Thyroid gland (tissue), 4 donors: Measurements from ENCODE around the gene POLR3A. TPM values are rescaled to one million over a fixed set of nuclear protein-coding genes. Genes with fewer than 3 reads are reported as not detected.

Experiments used
- DNase-seq, 2 donors: peaks; one replicate each; pipeline ENCODE4 v3.0.0-alpha.2; 2019
- H3K27ac ChIP-seq, 3 donors: fragments of 200-600 bp; sonication (generic); 1 replicate in 2 of 3; 2 replicates in 1 of 3; pipeline ENCODE4 v1.5.1; 2016 to 2019; ENCODE audit warnings: mild to moderate bottlenecking in 1 of 3, moderate library complexity in 1 of 3
- H3K27me3 ChIP-seq: fragments of 200-600 bp; sonication (generic); one replicate; pipeline ENCODE4 v1.5.1; 2019
- H3K36me3 ChIP-seq, 2 donors: fragments of 200-600 bp; sonication (generic); one replicate each; pipeline ENCODE4 v1.5.1; 2016 to 2019
- H3K4me1 ChIP-seq, 2 donors: fragments of 200-600 bp; sonication (generic); one replicate each; pipeline ENCODE4 v1.5.1; 2017 to 2019
- H3K4me3 ChIP-seq, 3 donors: fragments of 200-600 bp; sonication (generic); replicated peaks in 1 of 3; 1 replicate in 2 of 3; 2 replicates in 1 of 3; pipeline ENCODE4 v1.5.1; 2016; ENCODE audit warnings: mild to moderate bottlenecking in 1 of 3
- H3K9me3 ChIP-seq: fragments of 200-600 bp; sonication (generic); one replicate; pipeline ENCODE4 v1.5.1; 2017
- CTCF ChIP-seq, 6 experiments: fragments of 200-600 bp in 3 of 6; fragments of 450-650 bp in 3 of 6; sonication (generic) in 3 of 6; IDR thresholded peaks; one replicate each; pipeline ENCODE4 v1.5.1; 2016 to 2019; ENCODE audit warnings: antibody characterized with exemption in 6 of 6, mild to moderate bottlenecking in 2 of 6, inconsistent platforms in 1 of 6, moderate library complexity in 1 of 6
- POLR2A ChIP-seq, 2 donors: fragments of 450-650 bp; IDR thresholded peaks; one replicate each; pipeline ENCODE4 v1.6.1; 2017; ENCODE audit warnings: antibody characterized with exemption in 2 of 2, mild to moderate bottlenecking in 2 of 2, moderate library complexity in 1 of 2
- WGBS, 2 donors: methylation state at CpG; one replicate each; pipeline ENCODE4 v1.1.5; 2017; 5-methylcytosine and 5-hydroxymethylcytosine counted together
- intact Hi-C: fragments of 100-400 bp; cut with DNase I; formaldehyde crosslinking; loops from one replicate; pipeline ENCODE4 v1.15.1; 2023
- total RNA-seq, 4 donors: library from RNA; depleted of rRNA; stranded (reverse); fragments of >200 nt; gene quantifications; one replicate each; pipeline ENCODE4 v1.2.3, GENCODE V29; 2016

Gene POLR3A
- total RNA-seq, 4 donors from 2014 or later = 14.5 to 21.5 (median 16.6) TPM

GRCh38 chr10:78047314-78047891, 18.1 kb upstream of the POLR3A start:
- intact Hi-C loops = loop anchor here (5.0 kb wide), 1 partner anchor 1150 kb away; no protein-coding TSS in a partner anchor
- no peaks in the 10 kb centered on the region for H3K27me3 ChIP-seq
- H3K9me3 ChIP-seq = no peaks in the 10 kb centered on the region
- H3K27ac ChIP-seq = no peak overlapping the region
- no peak overlapping the region for H3K4me3 ChIP-seq
- H3K4me1 ChIP-seq = peaks cover 26 to 46% of the 10 kb centered on the region in 2 donors
- DNase-seq = peak; percentile 90 to 94
- TF ChIP-seq POLR2A (IDR thresholded peaks at IDR 0.05) = no peak
- peak; percentile 48 to 92 (median 89) for TF ChIP-seq CTCF (IDR thresholded peaks at IDR 0.05)
- H3K36me3 ChIP-seq = peaks cover 0 to 2% of the 10 kb centered on the region in 2 donors
- WGBS, 2 donors = 8 to 21% methylated on average over 9 to 13 of the region's 13 CpGs

GRCh38 chr10:78046711-78047269, 17.5 kb upstream of the POLR3A start:
- peaks cover 26 to 46% of the 10 kb centered on the region in 2 donors for H3K4me1 ChIP-seq
- no peak for DNase-seq
- peaks cover 0 to 2% of the 10 kb centered on the region in 2 donors for H3K36me3 ChIP-seq
- no peak overlapping the region for H3K4me3 ChIP-seq
- 80% methylated on average over 10 of the region's 10 CpGs for WGBS, 2 donors
- no peak overlapping the region for H3K27ac ChIP-seq
- no peaks in the 10 kb centered on the region for H3K27me3 ChIP-seq
- TF ChIP-seq POLR2A (IDR thresholded peaks at IDR 0.05) (no peak), CTCF (IDR thresholded peaks at IDR 0.05) (no peak)
- H3K9me3 ChIP-seq = no peaks in the 10 kb centered on the region
- intact Hi-C loops = loop anchor here (5.0 kb wide), 1 partner anchor 1151 kb away; no protein-coding TSS in a partner anchor

GRCh38 chr10:78045856-78046255, 16.5 kb upstream of the POLR3A start:
- Histone ChIP-seq H3K27me3 (no peaks in the 10 kb centered on the region), H3K9me3 (no peaks in the 10 kb centered on the region), H3K36me3 (peaks cover 2 to 11% of the 10 kb centered on the region in 2 donors), H3K4me1 (peaks cover 26 to 46% of the 10 kb centered on the region in 2 donors), H3K27ac (peak overlapping the region in 1 of 3 donors; percentile 46), H3K4me3 (no peak overlapping the region)
- intact Hi-C loops = loop anchor here (5.0 kb wide), 1 partner anchor 1151 kb away; no protein-coding TSS in a partner anchor
- TF ChIP-seq POLR2A (IDR thresholded peaks at IDR 0.05) = no peak
- TF ChIP-seq CTCF (IDR thresholded peaks at IDR 0.05) = no peak
- peak; percentile 54 to 63 for DNase-seq
- 38 to 48% methylated on average over 8 of the region's 8 CpGs for WGBS, 2 donors

GRCh38 chr10:78045237-78045636, 15.9 kb upstream of the POLR3A start:
- intact Hi-C loops = loop anchor here (5.0 kb wide), 1 partner anchor 1152 kb away; no protein-coding TSS in a partner anchor
- peak overlapping the region; percentile 4 to 55 (median 46) for H3K27ac ChIP-seq
- no peak for TF ChIP-seq CTCF (IDR thresholded peaks at IDR 0.05)
- TF ChIP-seq POLR2A (IDR thresholded peaks at IDR 0.05) = no peak
- DNase-seq = peak in 1 of 2 donors; percentile 5
- H3K36me3 ChIP-seq = peaks cover 8 to 17% of the 10 kb centered on the region in 2 donors
- no peaks in the 10 kb centered on the region for H3K9me3 ChIP-seq
- WGBS, 2 donors = 60 to 72% methylated on average over 10 of the region's 10 CpGs
- H3K27me3 ChIP-seq = no peaks in the 10 kb centered on the region
- H3K4me1 ChIP-seq = peaks cover 26 to 46% of the 10 kb centered on the region in 2 donors
- H3K4me3 ChIP-seq = no peak overlapping the region

- Histone ChIP-seq H3K4me3 (no peak overlapping the region), H3K27me3 (no peaks in the 10 kb centered on the region), H3K4me1 (peaks cover 24 to 46% of the 10 kb centered on the region in 2 donors), H3K27ac (peak overlapping the region; percentile 4 to 55 (median 46)), H3K36me3 (peaks cover 13 to 22% of the 10 kb centered on the region in 2 donors), H3K9me3 (no peaks in the 10 kb centered on the region)
- intact Hi-C loops = loop anchor here (5.0 kb wide), 1 partner anchor 1153 kb away; no protein-coding TSS in a partner anchor
- no peak for TF ChIP-seq POLR2A (IDR thresholded peaks at IDR 0.05)
- no peak for TF ChIP-seq CTCF (IDR thresholded peaks at IDR 0.05)
- DNase-seq = peak; percentile 38 to 55
- WGBS, 2 donors = 31 to 35% methylated on average over 10 of the region's 10 CpGs
Measured at GRCh38 chr10:78044699-78045098, 15.4 kb upstream of the POLR3A start.
